Astrocyte (in vitro differentiated cells and primary cell): ENCODE measurements around the gene MRPS2.

Experiments used
- CTCF ChIP-seq: IDR thresholded peaks from 2 replicates; pipeline ENCODE4 v1.5.1; 2011; ENCODE audit warnings: low read depth, mild to moderate bottlenecking, inconsistent platforms, low read length, moderate library complexity; ENCODE audit not compliant: insufficient read depth
- EZH2 ChIP-seq: IDR thresholded peaks from 2 replicates; pipeline ENCODE4 v1.6.1; 2012; ENCODE audit warnings: mild to moderate bottlenecking, low read length, inconsistent platforms; ENCODE audit not compliant: insufficient read depth

GRCh38 chr9:135525241-135526088 lies 25.0 kb downstream of the MRPS2 start:
- TF ChIP-seq CTCF (no peak), EZH2 (no peak)
